NB4 (cell line): ENCODE measurements around the gene DERL2.

Source experiments
- DNase-seq: peaks from one replicate; pipeline ENCODE4 v3.0.0; 2010; ENCODE audit warnings: low read depth
- H3K4me3 ChIP-seq: one replicate; pipeline ENCODE4 v1.5.1; 2011; ENCODE audit warnings: mild to moderate bottlenecking, low read depth, low read length, moderate library complexity
- MYC ChIP-seq: IDR thresholded peaks from 2 replicates; pipeline ENCODE4 v1.6.1; 2011; ENCODE audit warnings: low read depth, low read length
- POLR2A ChIP-seq: IDR thresholded peaks from 2 replicates; pipeline ENCODE4 v1.6.1; 2011; ENCODE audit warnings: mild to moderate bottlenecking; ENCODE audit not compliant: insufficient read length; ENCODE audit errors: extremely low read depth
- TF ChIP-seq, protein P1 (sequence below): IDR thresholded peaks from 2 replicates; pipeline ENCODE4 v1.6.1; 2011; ENCODE audit warnings: low read depth, low read length
- TF ChIP-seq, protein P2 (sequence below): IDR thresholded peaks from one replicate; pipeline ENCODE4 v1.5.1; 2012; ENCODE audit warnings: low read depth, low read length

The DERL2 gene

DNA sequence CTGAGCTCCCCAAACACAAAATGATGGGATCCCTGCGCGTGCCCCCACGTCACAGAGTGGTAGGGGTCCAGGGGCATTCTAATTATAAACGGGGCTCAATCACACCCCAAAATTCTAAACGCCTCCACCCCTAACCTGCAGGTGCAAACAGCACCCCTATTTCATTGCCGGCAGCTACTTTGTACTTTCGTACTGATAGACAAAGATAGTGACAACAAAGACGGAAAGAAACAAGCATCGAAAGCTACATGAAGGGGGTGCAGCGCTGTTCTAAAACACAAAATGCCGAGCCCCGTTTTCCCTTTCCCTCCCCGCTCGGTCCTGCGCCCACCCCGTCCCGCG lies 14.2 kb upstream of the DERL2 start:
- H3K4me3 ChIP-seq: no peak overlapping the region
- DNase-seq: no peak
- TF ChIP-seq POLR2A (no peak), MYC (no peak)
- TF ChIP-seq, protein P1, sequence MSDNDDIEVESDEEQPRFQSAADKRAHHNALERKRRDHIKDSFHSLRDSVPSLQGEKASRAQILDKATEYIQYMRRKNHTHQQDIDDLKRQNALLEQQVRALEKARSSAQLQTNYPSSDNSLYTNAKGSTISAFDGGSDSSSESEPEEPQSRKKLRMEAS: no peak
- TF ChIP-seq, protein P2, sequence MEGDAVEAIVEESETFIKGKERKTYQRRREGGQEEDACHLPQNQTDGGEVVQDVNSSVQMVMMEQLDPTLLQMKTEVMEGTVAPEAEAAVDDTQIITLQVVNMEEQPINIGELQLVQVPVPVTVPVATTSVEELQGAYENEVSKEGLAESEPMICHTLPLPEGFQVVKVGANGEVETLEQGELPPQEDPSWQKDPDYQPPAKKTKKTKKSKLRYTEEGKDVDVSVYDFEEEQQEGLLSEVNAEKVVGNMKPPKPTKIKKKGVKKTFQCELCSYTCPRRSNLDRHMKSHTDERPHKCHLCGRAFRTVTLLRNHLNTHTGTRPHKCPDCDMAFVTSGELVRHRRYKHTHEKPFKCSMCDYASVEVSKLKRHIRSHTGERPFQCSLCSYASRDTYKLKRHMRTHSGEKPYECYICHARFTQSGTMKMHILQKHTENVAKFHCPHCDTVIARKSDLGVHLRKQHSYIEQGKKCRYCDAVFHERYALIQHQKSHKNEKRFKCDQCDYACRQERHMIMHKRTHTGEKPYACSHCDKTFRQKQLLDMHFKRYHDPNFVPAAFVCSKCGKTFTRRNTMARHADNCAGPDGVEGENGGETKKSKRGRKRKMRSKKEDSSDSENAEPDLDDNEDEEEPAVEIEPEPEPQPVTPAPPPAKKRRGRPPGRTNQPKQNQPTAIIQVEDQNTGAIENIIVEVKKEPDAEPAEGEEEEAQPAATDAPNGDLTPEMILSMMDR: no peak

DNA sequence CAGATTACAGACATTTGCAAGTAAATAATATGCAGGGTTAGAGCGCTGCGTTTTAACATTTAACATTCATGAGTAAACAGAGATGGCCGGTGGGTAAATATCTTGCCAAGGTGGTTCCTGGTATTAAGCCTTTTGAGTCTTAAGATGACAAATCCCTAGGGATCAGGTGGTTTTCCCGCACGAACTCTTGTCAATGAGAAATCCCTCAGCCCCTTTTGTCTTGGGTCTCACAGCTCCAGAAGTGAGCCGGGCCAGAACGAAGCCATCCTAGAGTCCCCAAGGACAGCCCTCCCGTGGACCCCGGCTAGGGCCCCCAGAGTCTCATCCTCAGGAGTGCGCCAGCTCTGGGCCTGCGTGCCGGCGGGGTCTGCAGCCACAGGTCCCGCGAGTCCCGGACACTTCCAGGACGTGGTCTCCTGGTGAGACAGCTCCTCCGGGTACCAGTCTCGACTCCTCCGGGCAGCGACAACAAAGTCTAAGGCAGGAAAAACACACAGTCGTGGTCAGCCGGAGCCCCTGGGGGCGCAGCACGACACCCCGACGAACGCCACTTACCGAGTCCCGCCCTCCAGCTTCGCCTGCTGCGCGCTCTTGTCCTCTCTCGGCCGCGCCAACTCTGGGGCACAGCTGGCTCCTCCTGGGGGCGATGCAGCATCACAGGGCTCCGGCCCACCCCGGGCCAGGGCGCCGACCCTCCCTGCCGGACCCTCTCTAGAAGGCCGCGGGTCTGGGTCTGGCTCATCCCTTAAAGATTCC lies 13.7 kb upstream of the DERL2 start:
- TF ChIP-seq, protein P1: no peak
- TF ChIP-seq, protein P2: no peak
- no peak for TF ChIP-seq POLR2A
- TF ChIP-seq MYC: no peak
- H3K4me3 ChIP-seq: no peak overlapping the region
- DNase-seq: no peak

DNA sequence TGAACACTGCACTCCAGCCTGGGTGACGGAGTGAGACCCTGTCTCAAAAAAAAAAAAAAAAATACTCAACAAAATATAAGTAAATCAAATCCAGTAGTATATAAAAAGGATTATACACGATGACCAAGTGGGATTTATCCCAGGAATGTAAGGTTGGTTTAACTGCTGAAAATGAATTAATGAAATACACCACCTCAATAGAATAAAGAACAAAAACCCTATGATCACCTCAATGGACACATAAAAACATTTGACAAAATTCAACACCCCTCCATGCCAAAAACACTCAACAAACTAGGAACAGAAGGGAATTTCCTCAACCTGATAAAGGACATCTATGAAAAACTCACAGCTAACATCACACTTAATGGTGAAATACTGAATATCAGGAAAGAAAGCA lies 7.0 kb upstream of the DERL2 start:
- no peak for DNase-seq
- TF ChIP-seq MYC: no peak
- no peak for TF ChIP-seq POLR2A
- TF ChIP-seq, protein P2: no peak
- TF ChIP-seq, protein P1: no peak
- no peak overlapping the region for H3K4me3 ChIP-seq

DNA sequence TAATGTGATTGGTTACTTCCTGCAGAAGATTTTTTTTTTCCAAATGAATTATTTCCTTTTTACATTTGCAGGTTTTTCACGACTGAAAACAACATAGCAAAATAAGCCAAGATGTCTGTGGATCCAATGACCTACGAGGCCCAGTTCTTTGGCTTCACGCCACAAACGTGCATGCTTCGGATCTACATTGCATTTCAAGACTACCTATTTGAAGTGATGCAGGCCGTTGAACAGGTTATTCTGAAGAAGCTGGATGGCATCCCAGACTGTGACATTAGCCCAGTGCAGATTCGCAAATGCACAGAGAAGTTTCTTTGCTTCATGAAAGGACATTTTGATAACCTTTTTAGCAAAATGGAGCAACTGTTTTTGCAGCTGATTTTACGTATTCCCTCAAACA lies 2.8 kb upstream of the DERL2 start:
- no peak for DNase-seq
- TF ChIP-seq POLR2A (no peak), MYC (no peak)
- TF ChIP-seq, protein P2: no peak
- TF ChIP-seq, protein P1: no peak

DNA sequence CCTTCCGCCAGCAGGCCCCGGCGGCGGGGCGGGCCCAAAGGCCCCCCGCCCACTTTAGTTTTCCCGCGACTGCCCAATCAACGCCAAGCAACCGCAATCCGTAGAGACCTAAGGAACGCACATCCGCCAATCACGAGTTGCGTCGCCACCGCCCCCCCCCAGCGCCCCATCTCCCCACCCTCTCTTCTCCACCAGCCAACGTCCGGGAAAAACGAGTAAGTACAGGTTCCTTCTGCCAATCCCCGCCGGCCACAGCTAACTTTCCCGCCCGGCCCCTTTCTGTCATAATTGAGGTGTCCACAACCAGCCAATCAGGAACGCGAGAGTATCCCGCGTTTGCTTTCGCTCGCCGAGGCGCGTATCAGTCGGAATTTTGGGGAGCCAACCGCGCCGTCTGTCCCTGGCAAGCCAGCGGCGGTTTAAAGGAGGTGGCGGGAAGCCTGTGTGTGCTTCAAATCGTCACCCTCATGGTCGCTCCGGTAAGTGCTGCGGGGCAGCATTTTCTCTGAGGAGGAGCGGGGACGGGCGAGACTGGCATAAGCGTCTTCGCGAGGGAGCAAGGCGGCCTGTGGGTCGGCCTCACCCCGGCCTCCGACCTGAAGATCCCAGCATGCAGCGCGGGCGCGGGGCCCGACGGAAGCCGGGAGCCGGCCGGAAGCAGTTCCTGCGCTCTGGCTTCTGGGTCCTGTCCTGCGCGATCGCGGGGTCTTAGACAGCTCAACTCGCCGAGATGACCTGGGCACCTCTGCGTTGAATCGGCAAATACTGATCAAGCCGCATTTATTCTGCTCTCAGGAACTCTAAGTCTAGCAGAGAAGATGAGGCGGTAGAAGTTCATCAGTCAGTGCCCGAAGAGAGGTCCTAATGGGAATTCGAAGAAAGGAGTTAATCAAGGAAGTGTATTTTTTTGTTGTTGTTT lies 487 bp upstream of the DERL2 start, which contains the start of gene MIS12:
Gene MIS12 (plus strand): TSS at position 361 of the 919 bp plus-strand sequence. CDS start 2,297 bp downstream, outside the sequence.
- TF ChIP-seq MYC (no peak; the same call in 1 of the 2 replicates), POLR2A (peak; percentile 73)
- H3K4me3 ChIP-seq: peak within 1 kb of the TSS; percentile 93
- DNase-seq: peak; percentile 97

More for the DNA sequence above, 2.8 kb upstream of the DERL2 start:
- H3K4me3 ChIP-seq: no peak overlapping the region

DNA sequence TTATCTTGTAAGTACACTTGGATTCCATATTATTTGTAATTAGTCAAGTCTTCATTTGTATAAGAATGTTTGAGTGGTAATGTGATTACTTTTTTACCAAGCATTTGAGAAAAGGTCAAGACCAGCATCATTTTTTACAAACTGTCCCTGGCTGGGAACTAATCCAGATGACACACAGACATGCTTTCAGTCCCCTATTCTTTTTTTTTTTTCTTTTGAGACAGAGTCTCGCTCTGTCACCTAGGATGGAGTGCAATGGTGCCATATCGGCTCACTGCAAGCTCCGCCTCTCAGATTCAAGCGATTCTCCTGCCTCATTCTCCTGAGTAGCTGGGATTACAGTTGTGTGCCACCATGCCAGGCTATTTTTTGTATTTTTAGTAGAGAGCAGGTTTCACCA lies 4.5 kb downstream of the DERL2 start:
- TF ChIP-seq, protein P2: no peak
- no peak for TF ChIP-seq MYC
- TF ChIP-seq, protein P1: no peak
- no peak for TF ChIP-seq POLR2A
- no peak overlapping the region for H3K4me3 ChIP-seq
- DNase-seq: no peak
